WI38 (cell line): ENCODE data around the gene GPC1.

Source experiments
- H3K4me3 ChIP-seq: 2 replicates; pipeline ENCODE4 v1.5.1; 2011; ENCODE audit warnings: low read depth, mild to moderate bottlenecking, control low read depth, low read length
- TF ChIP-seq, protein P1 (sequence below): IDR thresholded peaks from 2 replicates; pipeline ENCODE4 v1.5.1; 2012; ENCODE audit warnings: low read depth, mild to moderate bottlenecking, control low read depth, low read length

The GPC1 gene, protein sequence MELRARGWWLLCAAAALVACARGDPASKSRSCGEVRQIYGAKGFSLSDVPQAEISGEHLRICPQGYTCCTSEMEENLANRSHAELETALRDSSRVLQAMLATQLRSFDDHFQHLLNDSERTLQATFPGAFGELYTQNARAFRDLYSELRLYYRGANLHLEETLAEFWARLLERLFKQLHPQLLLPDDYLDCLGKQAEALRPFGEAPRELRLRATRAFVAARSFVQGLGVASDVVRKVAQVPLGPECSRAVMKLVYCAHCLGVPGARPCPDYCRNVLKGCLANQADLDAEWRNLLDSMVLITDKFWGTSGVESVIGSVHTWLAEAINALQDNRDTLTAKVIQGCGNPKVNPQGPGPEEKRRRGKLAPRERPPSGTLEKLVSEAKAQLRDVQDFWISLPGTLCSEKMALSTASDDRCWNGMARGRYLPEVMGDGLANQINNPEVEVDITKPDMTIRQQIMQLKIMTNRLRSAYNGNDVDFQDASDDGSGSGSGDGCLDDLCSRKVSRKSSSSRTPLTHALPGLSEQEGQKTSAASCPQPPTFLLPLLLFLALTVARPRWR

GRCh38 chr2:240435457-240435947 lies at the start of gene GPC1:
Gene GPC1, plus strand, starts transcription at chr2:240435663. Its CDS starts 256 bp downstream, at chr2:240435919.
- TF ChIP-seq, protein P1, sequence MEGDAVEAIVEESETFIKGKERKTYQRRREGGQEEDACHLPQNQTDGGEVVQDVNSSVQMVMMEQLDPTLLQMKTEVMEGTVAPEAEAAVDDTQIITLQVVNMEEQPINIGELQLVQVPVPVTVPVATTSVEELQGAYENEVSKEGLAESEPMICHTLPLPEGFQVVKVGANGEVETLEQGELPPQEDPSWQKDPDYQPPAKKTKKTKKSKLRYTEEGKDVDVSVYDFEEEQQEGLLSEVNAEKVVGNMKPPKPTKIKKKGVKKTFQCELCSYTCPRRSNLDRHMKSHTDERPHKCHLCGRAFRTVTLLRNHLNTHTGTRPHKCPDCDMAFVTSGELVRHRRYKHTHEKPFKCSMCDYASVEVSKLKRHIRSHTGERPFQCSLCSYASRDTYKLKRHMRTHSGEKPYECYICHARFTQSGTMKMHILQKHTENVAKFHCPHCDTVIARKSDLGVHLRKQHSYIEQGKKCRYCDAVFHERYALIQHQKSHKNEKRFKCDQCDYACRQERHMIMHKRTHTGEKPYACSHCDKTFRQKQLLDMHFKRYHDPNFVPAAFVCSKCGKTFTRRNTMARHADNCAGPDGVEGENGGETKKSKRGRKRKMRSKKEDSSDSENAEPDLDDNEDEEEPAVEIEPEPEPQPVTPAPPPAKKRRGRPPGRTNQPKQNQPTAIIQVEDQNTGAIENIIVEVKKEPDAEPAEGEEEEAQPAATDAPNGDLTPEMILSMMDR: no peak

GRCh38 chr2:240386326-240386725 lies 49.1 kb upstream of the GPC1 start:
- TF ChIP-seq, protein P1: no peak
- H3K4me3 ChIP-seq: no peak overlapping the region

More at GRCh38 chr2:240435457-240435947, at the start of gene GPC1:
- H3K4me3 ChIP-seq: peak within 1 kb of the TSS; percentile 71

DNA sequence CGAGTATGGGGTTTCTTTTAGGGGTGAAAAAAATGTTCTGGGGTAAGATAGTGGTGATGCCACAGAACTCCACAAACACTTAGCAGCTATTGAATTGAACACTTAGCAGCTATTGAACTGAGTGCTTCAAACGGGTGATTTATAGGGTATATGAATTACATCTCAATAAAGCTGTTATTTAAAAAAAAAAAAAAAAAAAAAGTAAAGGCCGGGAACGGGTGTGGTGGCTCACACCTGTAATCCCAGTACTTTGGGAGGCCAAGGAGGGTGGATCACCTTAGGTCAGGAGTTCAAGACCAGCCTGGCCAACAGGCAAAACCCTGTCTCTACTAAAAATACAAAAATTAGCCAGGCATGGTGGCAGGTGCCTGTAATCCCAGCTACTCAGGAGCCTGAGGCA lies 48.7 kb upstream of the GPC1 start:
- peak overlapping the region; percentile 44 for H3K4me3 ChIP-seq

GRCh38 chr2:240387325-240387668 lies 48.2 kb upstream of the GPC1 start:
- peak overlapping the region; percentile 44 for H3K4me3 ChIP-seq
- TF ChIP-seq, protein P1: no peak

DNA sequence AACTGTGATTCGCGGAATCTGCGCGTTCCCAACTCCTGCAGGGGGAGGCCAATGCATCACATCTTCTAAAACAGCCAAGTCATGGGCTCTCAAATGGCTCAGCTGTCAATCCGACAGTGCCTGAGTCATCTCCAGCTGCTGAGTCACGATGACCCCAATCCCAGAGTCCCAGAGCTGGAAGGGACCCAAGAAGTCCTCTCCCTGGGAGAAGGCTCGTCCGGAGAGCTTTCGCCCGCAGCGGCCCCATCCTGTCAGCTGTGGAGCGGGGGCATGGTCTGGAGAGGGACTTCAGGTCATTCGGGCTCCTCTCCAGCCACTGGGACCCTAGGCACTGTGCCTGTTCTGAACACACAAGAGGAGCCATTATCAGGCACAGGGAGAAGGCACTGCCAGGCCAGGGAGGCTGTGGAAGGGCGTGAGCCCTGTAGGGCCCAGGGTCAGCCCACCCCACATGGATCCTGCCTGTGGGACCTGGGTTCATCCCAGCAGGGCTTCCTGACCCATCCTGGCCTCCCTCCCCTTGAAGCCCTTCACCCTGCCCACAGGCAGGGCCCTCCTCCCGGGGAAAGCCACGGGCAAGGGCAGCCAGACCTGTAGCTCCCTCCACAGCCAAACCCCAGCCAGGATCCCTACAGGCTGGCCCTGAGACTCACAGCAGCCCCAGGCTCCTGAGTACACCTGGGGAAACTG lies 47.6 kb upstream of the GPC1 start:
- H3K4me3 ChIP-seq: peak overlapping the region; percentile 44
- TF ChIP-seq, protein P1: no peak

DNA sequence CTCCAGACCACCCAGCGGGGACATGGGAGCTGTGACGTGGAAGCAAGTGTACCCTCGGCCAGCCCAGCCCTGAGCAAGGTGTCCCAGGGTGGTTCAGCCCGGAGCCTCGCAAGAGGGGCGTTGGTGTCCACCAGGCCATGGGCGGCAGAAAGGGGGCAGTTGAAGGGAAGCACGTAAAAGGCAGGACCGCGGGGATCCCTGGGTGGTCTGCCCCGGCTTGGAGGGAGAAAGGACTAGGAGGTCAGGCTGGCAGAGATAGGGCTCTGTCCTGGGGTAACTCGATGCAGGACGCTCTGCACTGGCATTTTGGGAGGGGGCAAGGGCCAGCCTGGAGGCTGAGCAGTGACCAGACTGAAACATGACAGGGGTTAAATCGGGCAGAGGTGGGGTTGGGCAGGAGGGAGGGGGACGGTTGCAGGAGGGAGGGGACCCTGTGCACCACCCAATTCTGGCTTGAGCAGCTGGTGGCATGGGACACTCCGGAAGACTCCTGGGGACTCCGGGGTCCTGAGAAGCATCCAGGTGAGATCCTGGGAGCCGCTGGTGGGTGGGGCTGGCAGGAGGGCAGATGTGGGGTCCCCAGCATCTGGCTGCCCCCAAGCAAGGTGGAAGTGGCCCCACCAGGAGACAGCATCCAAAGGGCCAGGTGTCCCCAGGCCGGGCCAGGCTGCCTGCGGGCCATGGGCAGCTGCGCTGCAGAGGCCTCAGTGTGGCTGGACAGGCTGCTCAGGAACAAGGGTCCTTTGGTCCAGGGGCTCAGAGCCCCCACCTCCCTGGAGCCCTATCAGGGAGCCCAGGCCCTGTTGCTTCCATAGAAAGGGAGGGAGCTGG lies 46.8 kb upstream of the GPC1 start:
- no peak overlapping the region for H3K4me3 ChIP-seq
- TF ChIP-seq, protein P1: no peak

DNA sequence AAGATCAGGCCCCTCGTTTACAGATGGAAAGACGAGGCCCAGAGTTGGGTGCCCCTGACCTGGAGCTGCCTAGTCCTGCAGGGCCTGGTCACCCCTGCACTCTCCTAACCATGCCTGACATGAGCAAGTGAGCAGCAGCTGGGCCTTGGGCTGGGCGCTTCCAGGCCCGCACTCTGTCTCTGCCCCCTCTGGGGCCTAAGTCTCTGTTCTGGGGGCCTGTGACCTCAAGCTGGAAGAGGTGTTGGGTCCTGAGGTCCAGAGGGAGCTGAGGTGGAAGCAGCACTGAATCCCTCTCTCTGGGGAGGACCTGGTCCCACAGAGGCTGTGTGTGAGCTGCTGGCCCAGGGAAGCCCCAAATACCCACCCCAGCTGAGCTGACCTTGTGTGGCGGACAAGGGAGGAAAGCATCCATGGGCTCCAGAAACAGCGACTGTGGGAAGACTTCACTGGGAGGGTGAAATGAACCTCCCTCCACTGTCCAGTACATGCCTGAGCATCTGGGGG lies 46.1 kb upstream of the GPC1 start:
- no peak overlapping the region for H3K4me3 ChIP-seq
- TF ChIP-seq, protein P1: no peak
